Testis (tissue), 2 donors: ENCODE data around the gene ETS1.

ENCODE experiments used
- POLR2A ChIP-seq: fragments of 450-650 bp; IDR thresholded peaks from one replicate; pipeline ENCODE4 v1.6.1; 2017; ENCODE audit warnings: antibody characterized with exemption, mild to moderate bottlenecking, moderate library complexity
- TF ChIP-seq, protein P1 (sequence below), 3 experiments: fragments of 450-650 bp in 2 of 3; fragments of 200-600 bp in 1 of 3; sonication (generic) in 1 of 3; IDR thresholded peaks; one replicate each; pipeline ENCODE4 v1.5.1; 2016 to 2019; ENCODE audit warnings: antibody characterized with exemption in 3 of 3, mild to moderate bottlenecking in 2 of 3, moderate library complexity in 1 of 3

- TF ChIP-seq, protein P1, sequence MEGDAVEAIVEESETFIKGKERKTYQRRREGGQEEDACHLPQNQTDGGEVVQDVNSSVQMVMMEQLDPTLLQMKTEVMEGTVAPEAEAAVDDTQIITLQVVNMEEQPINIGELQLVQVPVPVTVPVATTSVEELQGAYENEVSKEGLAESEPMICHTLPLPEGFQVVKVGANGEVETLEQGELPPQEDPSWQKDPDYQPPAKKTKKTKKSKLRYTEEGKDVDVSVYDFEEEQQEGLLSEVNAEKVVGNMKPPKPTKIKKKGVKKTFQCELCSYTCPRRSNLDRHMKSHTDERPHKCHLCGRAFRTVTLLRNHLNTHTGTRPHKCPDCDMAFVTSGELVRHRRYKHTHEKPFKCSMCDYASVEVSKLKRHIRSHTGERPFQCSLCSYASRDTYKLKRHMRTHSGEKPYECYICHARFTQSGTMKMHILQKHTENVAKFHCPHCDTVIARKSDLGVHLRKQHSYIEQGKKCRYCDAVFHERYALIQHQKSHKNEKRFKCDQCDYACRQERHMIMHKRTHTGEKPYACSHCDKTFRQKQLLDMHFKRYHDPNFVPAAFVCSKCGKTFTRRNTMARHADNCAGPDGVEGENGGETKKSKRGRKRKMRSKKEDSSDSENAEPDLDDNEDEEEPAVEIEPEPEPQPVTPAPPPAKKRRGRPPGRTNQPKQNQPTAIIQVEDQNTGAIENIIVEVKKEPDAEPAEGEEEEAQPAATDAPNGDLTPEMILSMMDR (IDR thresholded peaks at IDR 0.05), result no peak
- no peak for TF ChIP-seq POLR2A
These were observed 31.2 kb upstream of the ETS1 start for GRCh38 chr11:128618603-128619002.
